ENCODE measurements around the gene FANCG. TPM values are rescaled to one million over a fixed set of nuclear protein-coding genes. Genes with fewer than 3 reads are reported as not detected.

Gene FANCG
- total RNA-seq, 2 donors from 2014 or later: 6.0 to 29.3 TPM

DNA sequence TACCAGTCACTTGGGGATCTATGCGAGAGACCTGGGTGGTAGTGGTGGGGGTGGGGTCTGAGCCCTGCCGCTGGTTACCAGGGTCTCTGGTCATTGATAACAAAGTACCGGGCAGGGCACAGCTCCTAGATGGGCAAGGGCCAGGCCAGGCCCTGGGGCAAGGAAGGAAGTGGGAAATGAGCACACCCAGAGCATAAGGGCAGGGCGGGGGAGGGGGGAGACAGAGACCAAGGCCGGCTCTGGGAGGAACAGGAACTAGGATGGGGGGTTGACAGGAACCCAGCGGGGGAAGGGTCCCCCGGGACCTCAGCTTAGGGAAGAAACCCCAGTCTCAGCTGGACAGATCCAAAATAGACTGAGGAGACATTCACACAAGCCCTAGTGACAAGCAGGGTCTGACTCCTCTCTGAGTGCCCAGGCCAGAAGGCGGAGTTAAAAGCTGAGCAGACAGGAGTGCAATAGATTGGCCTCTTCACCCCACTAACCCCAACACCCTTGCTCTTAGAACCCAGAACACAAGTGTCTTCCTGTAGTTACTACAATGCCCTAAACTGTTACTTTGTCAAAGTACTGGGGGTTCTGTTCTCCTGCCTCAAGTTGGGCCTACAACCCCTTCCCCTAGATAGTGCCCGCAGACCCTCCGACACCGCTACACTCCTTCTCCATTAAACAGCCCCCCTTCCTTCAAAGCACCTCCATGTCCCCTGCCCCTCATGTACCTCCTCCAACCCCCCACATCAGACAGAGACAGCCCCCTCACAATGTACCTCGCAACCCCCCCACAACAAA is 35.3 kb upstream of the FANCG start:
- peak in 1 of 3 donors; percentile 42 for TF ChIP-seq POLR2A (IDR thresholded peaks at IDR 0.05)
- TF ChIP-seq, protein P1, sequence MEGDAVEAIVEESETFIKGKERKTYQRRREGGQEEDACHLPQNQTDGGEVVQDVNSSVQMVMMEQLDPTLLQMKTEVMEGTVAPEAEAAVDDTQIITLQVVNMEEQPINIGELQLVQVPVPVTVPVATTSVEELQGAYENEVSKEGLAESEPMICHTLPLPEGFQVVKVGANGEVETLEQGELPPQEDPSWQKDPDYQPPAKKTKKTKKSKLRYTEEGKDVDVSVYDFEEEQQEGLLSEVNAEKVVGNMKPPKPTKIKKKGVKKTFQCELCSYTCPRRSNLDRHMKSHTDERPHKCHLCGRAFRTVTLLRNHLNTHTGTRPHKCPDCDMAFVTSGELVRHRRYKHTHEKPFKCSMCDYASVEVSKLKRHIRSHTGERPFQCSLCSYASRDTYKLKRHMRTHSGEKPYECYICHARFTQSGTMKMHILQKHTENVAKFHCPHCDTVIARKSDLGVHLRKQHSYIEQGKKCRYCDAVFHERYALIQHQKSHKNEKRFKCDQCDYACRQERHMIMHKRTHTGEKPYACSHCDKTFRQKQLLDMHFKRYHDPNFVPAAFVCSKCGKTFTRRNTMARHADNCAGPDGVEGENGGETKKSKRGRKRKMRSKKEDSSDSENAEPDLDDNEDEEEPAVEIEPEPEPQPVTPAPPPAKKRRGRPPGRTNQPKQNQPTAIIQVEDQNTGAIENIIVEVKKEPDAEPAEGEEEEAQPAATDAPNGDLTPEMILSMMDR (IDR thresholded peaks at IDR 0.05): no peak
- H3K27me3 ChIP-seq: no peaks in the 10 kb centered on the region
- ATAC-seq: no peak
- H3K27ac ChIP-seq: peak overlapping the region; percentile 60 to 87 (median 84)
- H3K4me1 ChIP-seq: peaks cover 45% of the 10 kb centered on the region
- H3K4me3 ChIP-seq: peak overlapping the region; percentile 26 to 70
- WGBS, 2 donors: 10 to 15% methylated on average over 10 to 12 of the region's 12 CpGs
- H3K9me3 ChIP-seq: no peaks in the 10 kb centered on the region
- DNase-seq: peak in 3 of 4 donors; percentile 44 to 72 (median 50)
- intact Hi-C loops (cut with DNase I): loop anchor here (5.0 kb wide), 2 partner anchors 147 to 362 kb away; no protein-coding TSS in a partner anchor
- H3K36me3 ChIP-seq (replicated peaks in 1 of 2; ENCODE audit: insufficient read depth in 1 of 2, low read depth in 2 of 2): no peaks in the 10 kb centered on the region

DNA sequence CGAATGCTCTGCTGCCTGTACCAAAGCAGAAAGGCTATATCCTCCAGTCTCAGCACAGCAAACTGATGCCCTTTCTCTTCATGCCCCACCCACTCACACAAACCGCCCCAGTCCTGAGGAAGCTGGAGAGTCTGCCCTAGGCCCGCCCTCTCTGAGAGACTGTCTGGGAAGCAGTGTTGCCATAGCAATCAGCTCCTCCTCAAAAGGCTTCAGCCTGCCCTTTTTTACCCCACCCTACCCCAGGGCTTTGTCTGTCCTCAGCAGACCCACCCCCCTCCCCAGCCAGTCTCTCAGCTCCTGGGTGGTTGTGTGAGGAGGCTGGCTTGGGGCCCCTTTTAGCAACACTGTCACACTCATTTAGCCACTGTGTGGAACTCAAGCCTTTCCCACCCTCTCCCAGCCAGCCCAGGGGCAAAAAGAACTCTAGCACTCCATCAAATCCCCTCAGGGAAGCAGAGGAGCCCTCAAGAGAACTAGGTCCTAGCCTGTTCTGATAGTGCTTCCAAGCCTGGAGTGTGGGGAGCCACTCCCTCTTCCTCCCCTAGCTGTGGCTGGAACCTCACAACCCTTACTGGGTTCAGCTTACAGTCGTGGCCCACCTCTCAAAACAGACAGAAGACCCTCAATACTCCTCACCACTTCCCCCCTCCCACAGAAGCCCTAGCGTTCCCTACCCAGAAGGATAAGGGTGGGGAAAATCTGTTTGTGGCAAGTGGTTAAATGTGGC is 34.5 kb upstream of the FANCG start:
- no peak for TF ChIP-seq POLR2A (IDR thresholded peaks at IDR 0.05)
- TF ChIP-seq, protein P1 (IDR thresholded peaks at IDR 0.05): no peak
- Histone ChIP-seq H3K36me3 (replicated peaks in 1 of 2; ENCODE audit: insufficient read depth in 1 of 2, low read depth in 2 of 2) (no peaks in the 10 kb centered on the region), H3K27ac (peak overlapping the region; percentile 60 to 87 (median 84)), H3K4me1 (peaks cover 47% of the 10 kb centered on the region), H3K27me3 (no peaks in the 10 kb centered on the region), H3K4me3 (no peak overlapping the region), H3K9me3 (no peaks in the 10 kb centered on the region)
- no peak for ATAC-seq
- intact Hi-C loops (cut with DNase I): no loop called here
- 23 to 43% methylated on average over 5 of the region's 5 CpGs for WGBS, 2 donors
- DNase-seq: peak; percentile 45 to 82 (median 51)

DNA sequence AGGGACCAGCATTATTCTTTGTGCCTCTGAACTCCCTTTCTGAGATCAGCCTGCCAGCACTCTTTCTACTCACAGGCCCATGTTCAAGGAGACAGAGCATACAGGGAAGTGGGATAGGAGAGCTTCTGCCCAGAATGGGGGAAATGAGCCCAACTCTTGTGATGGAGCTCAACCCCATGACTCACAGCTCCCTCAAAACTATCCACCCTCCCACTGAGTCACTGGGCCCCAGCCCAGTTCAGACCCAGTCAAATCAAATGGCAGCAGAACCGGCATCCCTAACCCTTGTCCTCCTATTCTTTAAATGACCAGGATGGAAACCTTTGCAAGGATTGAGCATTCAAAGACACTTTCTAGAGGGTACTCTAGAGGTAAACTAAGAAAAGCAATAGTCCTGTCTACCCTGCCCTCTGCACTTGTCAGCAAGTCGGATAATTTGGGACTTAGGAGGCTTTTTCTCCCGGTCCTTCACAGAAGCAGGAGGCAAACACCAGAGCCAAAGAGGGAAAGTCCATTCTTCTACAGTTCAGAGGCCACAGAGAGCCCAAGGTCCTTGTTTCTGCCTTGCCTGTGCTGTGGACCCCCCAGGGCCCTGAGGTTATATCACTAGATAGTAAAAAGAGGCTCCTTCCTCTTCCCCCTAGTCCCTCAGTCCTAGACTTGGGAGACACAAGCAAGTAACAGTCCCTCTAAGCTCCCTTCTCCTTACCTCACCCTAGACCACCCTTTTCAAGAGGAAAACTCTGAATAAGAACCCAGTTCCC is 32.7 kb upstream of the FANCG start:
- no peak for TF ChIP-seq POLR2A (IDR thresholded peaks at IDR 0.05)
- TF ChIP-seq, protein P1 (IDR thresholded peaks at IDR 0.05): no peak
- H3K4me3 ChIP-seq: no peak overlapping the region
- peak in 1 of 4 donors; percentile 55 for DNase-seq
- 76 to 91% methylated on average over 3 of the region's 3 CpGs for WGBS, 2 donors
- no peak for ATAC-seq
- intact Hi-C loops (cut with DNase I): no loop called here
- peaks cover 47% of the 10 kb centered on the region for H3K4me1 ChIP-seq
- H3K9me3 ChIP-seq: no peaks in the 10 kb centered on the region
- peak overlapping the region in 3 of 4 donors; percentile 55 to 83 (median 76) for H3K27ac ChIP-seq
- no peaks in the 10 kb centered on the region for H3K36me3 ChIP-seq (replicated peaks in 1 of 2; ENCODE audit: insufficient read depth in 1 of 2, low read depth in 2 of 2)
- no peaks in the 10 kb centered on the region for H3K27me3 ChIP-seq

DNA sequence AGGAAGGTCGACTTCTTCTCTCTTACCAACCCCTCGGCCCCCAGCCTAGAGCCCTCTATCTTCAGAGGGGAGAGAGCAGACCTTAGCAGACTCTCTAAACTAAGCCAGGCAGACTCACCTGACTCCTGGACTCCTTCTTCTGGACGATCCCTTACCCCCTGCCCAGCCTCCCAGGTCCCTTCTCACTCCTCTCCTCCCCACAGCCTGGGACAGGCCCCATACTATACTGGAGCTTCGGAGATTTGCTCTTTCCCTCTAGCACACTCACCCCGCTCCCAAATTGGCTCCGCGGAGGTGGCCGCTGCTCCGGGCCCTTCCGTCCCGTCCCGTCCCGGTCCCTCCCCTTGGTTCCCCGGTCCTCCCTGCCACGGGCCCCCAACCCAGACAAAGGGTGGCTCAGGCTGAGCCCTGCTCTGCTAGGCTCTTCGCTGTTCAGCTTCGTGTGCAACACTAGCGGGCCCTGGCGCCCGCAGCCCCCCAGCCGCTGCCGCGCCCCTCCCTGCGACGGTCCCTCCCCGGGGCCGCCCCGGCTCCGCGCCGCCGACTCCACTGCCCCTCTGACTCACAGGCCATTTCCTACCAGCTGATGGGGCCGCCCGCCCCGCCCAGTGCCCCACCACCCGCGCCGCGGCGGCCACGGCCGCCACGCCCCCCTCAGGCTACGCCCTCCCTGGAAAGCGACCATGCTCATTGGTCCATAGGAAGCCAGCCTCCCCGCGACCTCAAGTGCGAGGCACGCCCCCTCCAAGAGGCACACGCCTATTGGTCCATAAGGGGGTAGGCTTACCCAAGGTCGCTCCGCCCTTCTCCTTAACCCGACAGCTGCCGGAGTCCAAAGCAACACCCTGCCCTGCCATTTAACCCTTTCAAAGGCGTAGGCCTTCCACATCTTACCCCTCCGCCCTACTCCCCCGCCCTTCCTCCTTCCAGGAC is 31.5 kb upstream of the FANCG start:
- TF ChIP-seq POLR2A (IDR thresholded peaks at IDR 0.05): peak; percentile 50 to 57 (median 52)
- TF ChIP-seq, protein P1 (IDR thresholded peaks at IDR 0.05): no peak
- 1 to 2% methylated on average over 21 to 57 of the region's 57 CpGs for whole genome bisulfite sequencing, 2 donors
- Histone ChIP-seq H3K9me3 (no peaks in the 10 kb centered on the region), H3K27ac (peak overlapping the region; percentile 40 to 83 (median 78)), H3K27me3 (no peaks in the 10 kb centered on the region), H3K36me3 (replicated peaks in 1 of 2; ENCODE audit: insufficient read depth in 1 of 2, low read depth in 2 of 2) (peaks cover 0 to under 1% of the 10 kb centered on the region in 2 donors), H3K4me1 (peaks cover 38% of the 10 kb centered on the region), H3K4me3 (peak overlapping the region; percentile 40 to 62)
- intact Hi-C loops (cut with DNase I): no loop called here
- DNase-seq: peak; percentile 98 to 99 (median 99)
- peak; percentile 82 for ATAC-seq
